ENCODE data around the gene ANO5. TPM values are rescaled to one million over a fixed set of nuclear protein-coding genes. Genes with fewer than 3 reads are reported as not detected.
A peak's percentile ranks its signal among the peaks of the same experiment; 100 is the strongest.

The ANO5 gene
- total RNA-seq (2012; rRNA removed) (not detected in 2 replicates), polyA plus RNA-seq (2012; rRNA removed) (not detected in 2 replicates), Bru-seq, nascent RNA (percentile 6 among the genes with signal in this experiment), BruChase-seq, experiment 1, labeled RNA remaining after a 6-hour chase (percentile 9 among the genes with signal in this experiment), BruChase-seq, experiment 2, labeled RNA remaining after a 2-hour chase (percentile 10 among the genes with signal in this experiment)
- not detected in 2 replicates for polyA plus RNA-seq (2012; cell fraction: cytosol; rRNA removed)
- not detected in 2 replicates for polyA plus RNA-seq (2012; cell fraction: nucleus; rRNA removed; ENCODE audit: low replicate concordance)
- long read RNA-seq: 0 reads

GRCh38 chr11:22192642-22193347, at the start of gene ANO5:
ANO5 (plus strand) TSS chr11:22193085; CDS start chr11:22193493, 408 bp downstream.
- Histone ChIP-seq H4K5ac (ENCODE audit: low read depth, low read length) (no peak within 1 kb of the TSS), H4K91ac (ENCODE audit: insufficient read depth, low read depth, low read length) (no peak within 1 kb of the TSS), H2AFZ (replicated peaks; ENCODE audit: low read length, poor library complexity) (peak within 1 kb of the TSS; percentile 72), H4K8ac (ENCODE audit: low read depth in 2 of 2, low read length in 2 of 2) (no peak within 1 kb of the TSS), H2BK5ac (ENCODE audit: low read depth, low read length, poor library complexity, severe bottlenecking) (no peak within 1 kb of the TSS), H3K36me3 (ENCODE audit: control insufficient read depth, insufficient read depth, low read length) (no peaks in the 10 kb centered on the region), H4K20me1 (ENCODE audit: insufficient read depth, low read length) (no peaks in the 10 kb centered on the region), H2AK9ac (replicated peaks; ENCODE audit: low read depth, low read length, poor library complexity) (no peak within 1 kb of the TSS), H3K27me3 (ENCODE audit: control insufficient read depth, insufficient read depth, low read length) (no peaks in the 10 kb centered on the region; the same call in 1 of the 2 replicates), H2AK5ac (ENCODE audit: low read depth, low read length) (no peak within 1 kb of the TSS), H3K27ac (ENCODE audit: insufficient read depth, low read length) (no peak within 1 kb of the TSS), H3K79me1 (ENCODE audit: low read depth in 1 of 2, low read length in 2 of 2) (no peaks in the 10 kb centered on the region), H3K9me1 (ENCODE audit: insufficient read depth, low read length) (no peaks in the 10 kb centered on the region), H2BK15ac (ENCODE audit: low read depth, low read length) (no peak within 1 kb of the TSS), H3K56ac (ENCODE audit: extremely low read depth, insufficient read depth, low read length) (no peak within 1 kb of the TSS), H3K18ac (ENCODE audit: low read depth, low read length) (no peak within 1 kb of the TSS), H3K14ac (replicated peaks; ENCODE audit: low read depth, low read length) (no peak within 1 kb of the TSS), H3K9ac (ENCODE audit: low read depth, low read length) (no peak within 1 kb of the TSS), H3K4me3 (ENCODE audit: insufficient read depth, low read depth, low read length) (no peak within 1 kb of the TSS), H3K9me3 (ENCODE audit: control insufficient read depth, insufficient read depth, low read length) (no peaks in the 10 kb centered on the region; the same call in 1 of the 2 replicates), H3K4me2 (ENCODE audit: low read depth, low read length) (peak within 1 kb of the TSS; percentile 31; the same call in 1 of the 2 replicates), H3K23ac (ENCODE audit: low read depth, low read length) (no peak within 1 kb of the TSS), H3K4ac (ENCODE audit: low read depth, low read length) (no peak within 1 kb of the TSS), H3K4me1 (ENCODE audit: control insufficient read depth, insufficient read depth, low read length) (no peaks in the 10 kb centered on the region), H2BK20ac (ENCODE audit: low read depth, low read length) (no peak within 1 kb of the TSS), H2BK120ac (ENCODE audit: low read depth, low read length) (no peak within 1 kb of the TSS)
- no peak for DNase-seq
- dilution Hi-C loops (cut with HindIII; ENCODE audit: low sequenced_read_pairs, unreplicated experiment): no loop called here
- ATAC-seq (ENCODE audit: low read depth): peak; percentile 11; the same call in 1 of the 2 replicates
- BruUV-seq (replicated peaks): no TSS peak
- TF ChIP-seq CTCF (conservative IDR thresholded peaks at IDR 0.05; ENCODE audit: low read depth, low read length) (no peak), RAD21 (IDR thresholded peaks at IDR 0.05; ENCODE audit: low read length) (no peak), USF2 (IDR thresholded peaks at IDR 0.05; ENCODE audit: low read depth, low read length) (no peak), CHD1 (IDR thresholded peaks at IDR 0.05; ENCODE audit: low read depth, low read length) (no peak), ELK1 (IDR thresholded peaks at IDR 0.05; ENCODE audit: borderline replicate concordance, low read depth, low read length) (no peak), RCOR1 (IDR thresholded peaks at IDR 0.05; ENCODE audit: insufficient replicate concordance, low read length) (no peak)
- in situ Hi-C loops (cut with MboI; ENCODE audit: low sequenced_read_pairs): no loop called here
- CTCF ChIA-PET: no interaction called here
- POLR2A ChIA-PET (ENCODE audit: unreplicated experiment): no interaction called here
- WGBS, 2 experiments (ENCODE audit: extremely low coverage in 2 of 2, insufficient read length in 1 of 2): 2% methylated on average over 37 of the region's 56 CpGs; no CpG with 5 or more reads in 1 of the 2 experiments
- intact Hi-C loops (cut with micrococcal nuclease): no loop called here

All from IMR-90 (cell line).